ENCODE measurements around the gene FAM131C. TPM values are rescaled to one million over a fixed set of nuclear protein-coding genes. Genes with fewer than 3 reads are reported as not detected.
A peak's percentile ranks its signal among the peaks of the same experiment; 100 is the strongest.

The FAM131C gene
- polyA plus RNA-seq, 4 donors = 0.21 to 1.6 (median 0.45) TPM; not detected in 1

DNA sequence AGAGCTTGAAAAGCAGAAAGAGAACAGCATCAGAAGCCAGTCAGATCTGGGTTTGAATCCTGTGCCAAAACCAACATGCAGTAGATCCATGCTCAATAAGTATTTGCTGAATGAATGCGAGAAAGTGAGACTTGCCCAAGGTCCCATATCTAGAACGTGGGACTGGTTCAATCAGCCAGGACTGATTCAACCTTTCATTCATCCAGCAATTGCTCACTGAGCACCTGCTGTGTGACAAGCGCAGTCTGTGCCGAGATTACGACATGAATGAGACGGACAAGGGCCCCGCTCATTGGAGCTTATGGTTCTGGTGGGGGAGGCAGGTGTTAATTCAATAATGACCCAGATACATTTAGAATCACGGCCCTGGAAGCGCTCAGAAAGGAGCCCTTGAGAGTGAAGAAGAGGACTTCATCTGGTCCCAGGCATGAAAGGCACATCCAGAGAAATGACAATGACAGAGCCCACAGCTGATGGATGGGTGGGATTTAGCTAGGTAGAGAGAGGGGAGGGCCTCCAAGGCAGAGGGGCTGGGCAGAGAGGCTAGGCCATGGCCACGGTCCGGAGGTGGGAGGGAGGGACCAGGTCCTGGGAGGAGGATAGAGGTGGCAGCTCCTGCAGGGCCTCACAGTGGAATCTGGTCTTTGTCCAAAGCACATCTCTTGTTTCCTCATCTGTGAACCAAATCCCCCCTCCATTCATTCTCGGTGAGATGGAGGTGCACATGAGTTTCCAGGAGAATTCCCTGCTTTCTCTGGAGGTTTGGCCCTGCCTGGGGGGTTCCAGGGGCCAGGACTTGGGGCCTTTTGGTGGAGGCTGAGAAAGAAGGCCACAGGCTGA, 4.2 kb upstream of the FAM131C start:
- no peaks in the 10 kb centered on the region for H3K9me3 ChIP-seq (ENCODE audit: control insufficient read depth in 2 of 2, insufficient read depth in 1 of 2, low read depth in 1 of 2, low read length in 1 of 2)
- DNase-seq (no peak), FAIRE-seq (no peak)
- no peak overlapping the region for H3K27ac ChIP-seq (ENCODE audit: low read depth in 1 of 3, low read length in 2 of 3)
- peaks cover 0 to 5% (median 0%) of the 10 kb centered on the region in 3 donors for H3K27me3 ChIP-seq (ENCODE audit: control insufficient read depth in 3 of 3, insufficient read depth in 3 of 3, low read length in 3 of 3)
- H3K36me3 ChIP-seq (ENCODE audit: control insufficient read depth in 3 of 3, insufficient read depth in 2 of 3, low read depth in 1 of 3, low read length in 3 of 3) = no peaks in the 10 kb centered on the region
- 39 to 75% (median 50%) methylated on average over 12 of the region's 12 CpGs for WGBS, 3 donors
- peaks cover 0 to 22% (median 0%) of the 10 kb centered on the region in 3 donors for H3K4me1 ChIP-seq (ENCODE audit: control insufficient read depth in 3 of 3, insufficient read depth in 2 of 3, low read depth in 1 of 3, low read length in 2 of 3)
- H3K4me3 ChIP-seq (ENCODE audit: low read depth in 1 of 3, low read length in 3 of 3) = no peak overlapping the region

DNA sequence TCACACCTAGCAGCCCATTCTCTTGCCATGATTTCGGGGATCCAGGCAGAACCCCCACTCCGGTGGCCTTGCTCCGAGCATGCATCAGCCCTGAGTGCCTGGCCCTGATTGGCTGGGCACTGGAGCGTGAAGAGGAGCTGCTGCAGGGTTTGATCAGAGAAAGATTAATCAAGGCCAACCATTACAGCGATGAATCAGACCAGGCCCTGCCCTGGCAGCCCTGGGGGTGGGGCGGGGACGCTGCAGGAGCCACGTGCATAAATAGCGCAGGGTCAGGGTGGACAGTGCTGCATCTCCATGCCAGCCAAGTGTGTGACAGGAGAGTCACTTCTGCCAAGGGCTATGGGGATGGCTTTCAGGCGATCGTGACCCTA, 3.4 kb upstream of the FAM131C start:
- FAIRE-seq = no peak
- peaks cover 0 to 20% (median 0%) of the 10 kb centered on the region in 3 donors for H3K4me1 ChIP-seq (ENCODE audit: control insufficient read depth in 3 of 3, insufficient read depth in 2 of 3, low read depth in 1 of 3, low read length in 2 of 3)
- no peaks in the 10 kb centered on the region for H3K9me3 ChIP-seq (ENCODE audit: control insufficient read depth in 2 of 2, insufficient read depth in 1 of 2, low read depth in 1 of 2, low read length in 1 of 2)
- H3K4me3 ChIP-seq (ENCODE audit: low read depth in 1 of 3, low read length in 3 of 3) = no peak overlapping the region
- WGBS, 3 donors = 40 to 77% (median 55%) methylated on average over 11 of the region's 11 CpGs
- H3K36me3 ChIP-seq (ENCODE audit: control insufficient read depth in 3 of 3, insufficient read depth in 2 of 3, low read depth in 1 of 3, low read length in 3 of 3) = no peaks in the 10 kb centered on the region
- H3K27ac ChIP-seq (ENCODE audit: low read depth in 1 of 3, low read length in 2 of 3) = no peak overlapping the region
- peak in 1 of 2 donors; percentile 43 for DNase-seq
- H3K27me3 ChIP-seq (ENCODE audit: control insufficient read depth in 3 of 3, insufficient read depth in 3 of 3, low read length in 3 of 3) = peaks cover 0 to 5% (median 0%) of the 10 kb centered on the region in 3 donors

DNA sequence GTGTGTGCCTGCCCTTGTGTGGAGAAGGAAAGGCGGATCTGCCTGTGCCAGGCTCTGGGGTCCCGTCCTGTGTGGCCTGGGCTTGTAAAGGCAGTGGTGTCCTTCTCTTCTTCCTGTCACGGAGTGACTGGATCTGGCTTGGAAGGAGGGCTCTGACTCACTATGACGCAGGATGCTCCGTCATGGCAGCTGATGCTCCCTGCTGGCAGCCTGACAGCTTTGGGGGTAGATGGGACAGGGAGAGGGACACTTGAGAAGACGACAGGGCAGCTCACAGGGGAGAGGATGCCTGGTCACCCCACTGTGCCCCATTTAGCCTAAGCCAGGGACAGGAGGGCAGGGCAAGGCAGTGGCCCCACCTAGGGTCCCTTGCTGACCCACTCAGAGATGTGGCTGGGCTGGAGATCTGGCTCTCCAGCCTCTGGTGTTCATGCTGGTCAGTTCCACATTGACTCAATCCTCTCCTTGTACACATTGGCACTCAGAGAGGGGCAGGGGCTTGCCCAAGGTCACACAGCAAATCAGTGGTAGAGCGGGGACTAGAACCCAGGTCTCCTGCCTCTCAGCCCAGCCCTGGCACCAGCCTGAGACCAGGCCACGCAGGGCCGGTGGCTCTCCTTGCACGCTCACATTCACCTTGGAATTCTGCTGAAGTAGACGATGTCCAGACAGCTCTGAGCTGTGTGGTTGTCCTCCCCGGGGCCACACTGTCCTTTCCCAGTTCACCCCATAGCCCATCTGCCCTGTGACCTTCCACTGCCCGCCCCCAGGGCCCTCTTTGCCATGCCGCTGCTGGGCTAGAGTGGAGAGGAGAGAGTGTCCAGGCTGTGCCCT, 2.8 kb upstream of the FAM131C start:
- no peak for FAIRE-seq
- WGBS, 3 donors = 76 to 83% (median 78%) methylated on average over 14 of the region's 14 CpGs
- no peak for DNase-seq
- H3K9me3 ChIP-seq (ENCODE audit: control insufficient read depth in 2 of 2, insufficient read depth in 1 of 2, low read depth in 1 of 2, low read length in 1 of 2) = no peaks in the 10 kb centered on the region
- peak overlapping the region in 1 of 3 donors; percentile 23 for H3K27ac ChIP-seq (ENCODE audit: low read depth in 1 of 3, low read length in 2 of 3)
- H3K36me3 ChIP-seq (ENCODE audit: control insufficient read depth in 3 of 3, insufficient read depth in 2 of 3, low read depth in 1 of 3, low read length in 3 of 3) = no peaks in the 10 kb centered on the region
- H3K4me3 ChIP-seq (ENCODE audit: low read depth in 1 of 3, low read length in 3 of 3) = no peak overlapping the region
- H3K27me3 ChIP-seq (ENCODE audit: control insufficient read depth in 3 of 3, insufficient read depth in 3 of 3, low read length in 3 of 3) = peaks cover 0 to 5% (median 0%) of the 10 kb centered on the region in 3 donors
- H3K4me1 ChIP-seq (ENCODE audit: control insufficient read depth in 3 of 3, insufficient read depth in 2 of 3, low read depth in 1 of 3, low read length in 2 of 3) = peaks cover 0 to 20% (median 0%) of the 10 kb centered on the region in 3 donors

DNA sequence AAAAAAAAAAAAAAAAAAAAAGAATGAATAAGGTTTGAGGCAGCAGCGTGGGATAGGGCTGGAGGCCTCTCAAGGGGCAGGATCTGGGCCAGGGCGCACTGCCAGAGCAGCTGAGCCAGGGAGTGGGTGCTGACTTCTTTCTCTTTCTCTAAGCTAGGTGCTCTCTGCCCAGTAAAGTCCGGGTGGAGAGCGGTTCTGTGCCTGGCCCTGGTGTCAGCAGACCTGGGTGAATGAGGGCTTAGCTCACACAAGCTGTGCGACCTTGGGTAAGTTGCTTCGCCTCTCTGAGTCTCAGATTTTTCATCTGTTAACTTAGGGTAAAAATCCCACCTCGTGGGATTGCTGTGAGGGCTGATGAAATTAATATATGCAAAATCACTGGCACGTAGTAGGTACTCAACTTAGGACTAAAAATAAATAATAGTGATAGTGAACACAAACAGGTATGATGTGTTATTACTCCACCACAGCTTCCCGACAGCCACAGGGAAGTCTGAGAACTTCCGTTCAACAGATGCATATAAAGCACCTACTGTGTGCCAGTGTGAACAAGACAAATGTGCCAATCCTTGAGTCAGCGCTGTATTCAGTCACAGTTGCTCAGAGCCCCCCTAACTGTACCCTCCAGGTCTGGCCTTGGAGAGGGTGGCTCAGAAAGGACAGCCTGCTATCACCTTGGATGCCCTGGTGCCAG, 2.0 kb upstream of the FAM131C start:
- Histone ChIP-seq H3K4me3 (ENCODE audit: low read depth in 1 of 3, low read length in 3 of 3) (no peak overlapping the region), H3K4me1 (ENCODE audit: control insufficient read depth in 3 of 3, insufficient read depth in 2 of 3, low read depth in 1 of 3, low read length in 2 of 3) (peaks cover 0 to 20% (median 0%) of the 10 kb centered on the region in 3 donors), H3K27ac (ENCODE audit: low read depth in 1 of 3, low read length in 2 of 3) (peak overlapping the region in 1 of 3 donors; percentile 23), H3K27me3 (ENCODE audit: control insufficient read depth in 3 of 3, insufficient read depth in 3 of 3, low read length in 3 of 3) (peaks cover 0 to 5% (median 0%) of the 10 kb centered on the region in 3 donors), H3K9me3 (ENCODE audit: control insufficient read depth in 2 of 2, insufficient read depth in 1 of 2, low read depth in 1 of 2, low read length in 1 of 2) (no peaks in the 10 kb centered on the region), H3K36me3 (ENCODE audit: control insufficient read depth in 3 of 3, insufficient read depth in 2 of 3, low read depth in 1 of 3, low read length in 3 of 3) (no peaks in the 10 kb centered on the region)
- WGBS, 3 donors = 36 to 68% (median 44%) methylated on average over 11 of the region's 11 CpGs
- FAIRE-seq (no peak), DNase-seq (no peak)

DNA sequence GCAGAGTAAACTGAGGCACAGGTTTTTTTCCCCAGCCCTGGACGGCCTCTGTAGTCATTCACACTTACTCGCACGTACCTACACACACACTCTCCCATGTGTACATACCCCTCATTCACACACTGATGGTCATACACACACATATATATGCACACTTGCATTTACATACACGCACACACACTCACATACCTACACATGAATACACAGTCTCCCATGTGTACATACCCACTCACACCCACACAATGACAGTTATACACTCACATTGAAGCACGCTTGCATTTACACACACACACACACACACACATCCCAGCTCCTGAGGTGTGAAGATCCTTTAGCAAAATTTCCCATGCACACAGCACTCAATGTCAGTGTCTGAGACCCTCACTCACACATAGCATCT, 766 bp upstream of the FAM131C start:
- peaks cover 0 to 5% (median 0%) of the 10 kb centered on the region in 3 donors for H3K27me3 ChIP-seq (ENCODE audit: control insufficient read depth in 3 of 3, insufficient read depth in 3 of 3, low read length in 3 of 3)
- H3K4me1 ChIP-seq (ENCODE audit: control insufficient read depth in 3 of 3, insufficient read depth in 2 of 3, low read depth in 1 of 3, low read length in 2 of 3) = peaks cover 0 to 13% (median 0%) of the 10 kb centered on the region in 3 donors
- H3K9me3 ChIP-seq (ENCODE audit: control insufficient read depth in 2 of 2, insufficient read depth in 1 of 2, low read depth in 1 of 2, low read length in 1 of 2) = no peaks in the 10 kb centered on the region
- no peak overlapping the region for H3K4me3 ChIP-seq (ENCODE audit: low read depth in 1 of 3, low read length in 3 of 3)
- H3K27ac ChIP-seq (ENCODE audit: low read depth in 1 of 3, low read length in 2 of 3) = no peak overlapping the region
- no peak for DNase-seq
- H3K36me3 ChIP-seq (ENCODE audit: control insufficient read depth in 3 of 3, insufficient read depth in 2 of 3, low read depth in 1 of 3, low read length in 3 of 3) = no peaks in the 10 kb centered on the region
- WGBS, 3 donors = 74 to 83% (median 77%) methylated on average over 5 of the region's 5 CpGs
- FAIRE-seq = no peak

DNA sequence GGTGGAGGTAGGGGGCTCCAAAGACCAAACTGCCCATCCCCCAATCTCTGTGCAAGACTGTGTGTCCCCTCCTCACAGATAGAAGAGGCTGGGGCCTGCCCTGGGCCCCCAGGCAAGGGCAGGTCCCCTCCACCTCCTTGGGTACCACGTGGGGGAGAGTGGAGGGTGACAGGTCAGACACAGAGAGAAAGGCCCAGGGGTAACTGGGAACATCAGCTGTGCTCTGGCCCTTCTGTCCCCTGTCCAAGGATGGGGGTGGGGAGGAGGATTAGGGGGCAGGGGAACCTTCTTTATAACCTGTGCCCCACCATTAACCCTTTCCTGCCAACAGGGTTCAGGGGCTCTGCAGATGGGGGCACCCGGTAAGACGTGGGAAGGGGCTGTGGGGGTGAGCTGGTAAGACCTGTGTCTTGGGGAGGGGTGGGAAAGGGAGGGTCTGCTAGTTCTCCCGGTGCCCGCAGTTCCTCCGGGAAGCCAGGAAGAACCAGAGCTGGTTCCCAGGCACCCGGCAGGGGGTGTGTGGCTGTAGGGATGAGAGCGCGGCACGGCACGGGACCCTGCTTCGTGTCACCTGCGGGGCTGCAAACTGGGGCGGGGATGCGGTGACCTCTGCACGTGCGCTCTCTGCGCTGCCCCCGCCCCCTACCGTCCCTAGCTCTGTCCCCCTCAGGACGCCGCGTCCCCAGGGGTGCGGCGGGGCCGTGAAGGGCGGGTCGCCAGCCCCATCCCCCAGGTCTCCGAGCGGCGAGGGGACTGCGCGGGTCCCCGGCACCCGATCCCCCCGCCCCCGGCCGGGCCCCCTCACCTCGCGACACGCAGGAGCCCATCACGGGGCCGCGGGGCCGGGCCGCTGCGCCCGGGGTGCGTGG, 601 bp downstream of the FAM131C start:
- Histone ChIP-seq H3K27ac (ENCODE audit: low read depth in 1 of 3, low read length in 2 of 3) (no peak overlapping the region), H3K27me3 (ENCODE audit: control insufficient read depth in 3 of 3, insufficient read depth in 3 of 3, low read length in 3 of 3) (peaks cover 0 to 5% (median 0%) of the 10 kb centered on the region in 3 donors), H3K9me3 (ENCODE audit: control insufficient read depth in 2 of 2, insufficient read depth in 1 of 2, low read depth in 1 of 2, low read length in 1 of 2) (no peaks in the 10 kb centered on the region), H3K4me1 (ENCODE audit: control insufficient read depth in 3 of 3, insufficient read depth in 2 of 3, low read depth in 1 of 3, low read length in 2 of 3) (peaks cover 0 to 20% (median 0%) of the 10 kb centered on the region in 3 donors), H3K36me3 (ENCODE audit: control insufficient read depth in 3 of 3, insufficient read depth in 2 of 3, low read depth in 1 of 3, low read length in 3 of 3) (no peaks in the 10 kb centered on the region), H3K4me3 (ENCODE audit: low read depth in 1 of 3, low read length in 3 of 3) (peak overlapping the region in 2 of 3 donors; percentile 14 to 38)
- no peak for FAIRE-seq
- DNase-seq = peak in 1 of 2 donors; percentile 70
- WGBS, 3 donors = 3 to 7% (median 6%) methylated on average over 34 to 49 of the region's 49 CpGs

DNA sequence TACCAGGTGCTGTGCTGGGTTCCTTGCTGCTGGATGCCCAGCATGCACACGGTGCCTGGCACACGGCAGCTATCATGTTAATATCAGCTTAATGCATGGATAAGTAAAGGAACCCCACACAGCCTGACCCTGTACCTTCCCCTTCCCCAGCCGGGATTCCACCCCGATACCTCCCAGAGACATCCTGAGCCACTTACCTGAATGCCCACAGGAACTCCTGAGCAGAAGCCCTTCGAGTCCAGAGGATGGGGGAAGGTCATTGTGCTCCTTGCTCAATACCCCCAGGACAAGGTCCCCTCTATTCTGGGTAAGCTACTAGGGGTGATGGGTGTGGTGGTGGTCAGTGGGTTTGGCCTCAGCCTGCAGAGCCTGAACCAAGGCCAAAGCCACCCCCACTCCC, 1.4 kb downstream of the FAM131C start:
- DNase-seq (no peak), FAIRE-seq (no peak)
- 53 to 80% (median 67%) methylated on average over 5 of the region's 5 CpGs for WGBS, 3 donors
- peaks cover 0 to 5% (median 0%) of the 10 kb centered on the region in 3 donors for H3K27me3 ChIP-seq (ENCODE audit: control insufficient read depth in 3 of 3, insufficient read depth in 3 of 3, low read length in 3 of 3)
- H3K9me3 ChIP-seq (ENCODE audit: control insufficient read depth in 2 of 2, insufficient read depth in 1 of 2, low read depth in 1 of 2, low read length in 1 of 2) = no peaks in the 10 kb centered on the region
- no peak overlapping the region for H3K27ac ChIP-seq (ENCODE audit: low read depth in 1 of 3, low read length in 2 of 3)
- H3K4me3 ChIP-seq (ENCODE audit: low read depth in 1 of 3, low read length in 3 of 3) = no peak overlapping the region
- peaks cover 0 to 27% (median 0%) of the 10 kb centered on the region in 3 donors for H3K4me1 ChIP-seq (ENCODE audit: control insufficient read depth in 3 of 3, insufficient read depth in 2 of 3, low read depth in 1 of 3, low read length in 2 of 3)
- H3K36me3 ChIP-seq (ENCODE audit: control insufficient read depth in 3 of 3, insufficient read depth in 2 of 3, low read depth in 1 of 3, low read length in 3 of 3) = no peaks in the 10 kb centered on the region

Data from small intestine (tissue), 7 donors.